K562 treated with DMSO at 1 percent for 48 hours (cell line): Measurements from ENCODE around the gene DIAPH2. TPM values are rescaled to one million over a fixed set of nuclear protein-coding genes. Genes with fewer than 3 reads are reported as not detected.

ENCODE experiments used
- total RNA-seq: library from RNA; unstranded; fragments of 300-600 nt; gene quantifications from 2 replicates; pipeline ENCODE4 v1.2.3, GENCODE V29; 2022; ENCODE audit warnings: low replicate concordance; ENCODE audit errors: extremely low read depth

DIAPH2 gene
- not detected in 2 replicates for total RNA-seq

GRCh38 chrX:96684339-96685209, at the start of gene DIAPH2:
DIAPH2 (plus strand) TSS chrX:96684842.

GRCh38 chrX:96883608-96884007, 199.0 kb downstream of the DIAPH2 start, which contains the start of gene RPA4:
RPA4 (plus strand) TSS chrX:96883908; CDS start chrX:96884311, 403 bp downstream.

Other genes with a start within 250 kb of the DIAPH2 start
- not detected in 2 replicates for gene RPA4, start 199.1 kb downstream of the DIAPH2 start, total RNA-seq